Ishikawa (cell line): ENCODE results near the gene NAA25.

ENCODE experiments used
- CEBPB ChIP-seq: IDR thresholded peaks from 2 replicates; pipeline ENCODE4 v1.6.1; 2012
- CREB1 ChIP-seq: IDR thresholded peaks from 2 replicates; pipeline ENCODE4 v1.6.1; 2012; ENCODE audit warnings: low read depth
- EGR1 ChIP-seq: IDR thresholded peaks from 2 replicates; pipeline ENCODE4 v1.6.1; 2012
- EP300 ChIP-seq: IDR thresholded peaks from 2 replicates; pipeline ENCODE4 v1.6.1; 2012; ENCODE audit warnings: borderline replicate concordance
- FOXM1 ChIP-seq: IDR thresholded peaks from 2 replicates; pipeline ENCODE4 v1.6.1; 2012; ENCODE audit warnings: low read depth, borderline replicate concordance
- MAX ChIP-seq: IDR thresholded peaks from 2 replicates; pipeline ENCODE4 v1.6.1; 2012
- NFIC ChIP-seq: IDR thresholded peaks from 2 replicates; pipeline ENCODE4 v1.6.1; 2012
- RAD21 ChIP-seq: IDR thresholded peaks from 2 replicates; pipeline ENCODE4 v1.6.1; 2012; ENCODE audit warnings: low read depth
- TAF1 ChIP-seq: IDR thresholded peaks from 2 replicates; pipeline ENCODE4 v1.6.1; 2012; ENCODE audit warnings: low read depth, mild to moderate bottlenecking
- TCF12 ChIP-seq: IDR thresholded peaks from 2 replicates; pipeline ENCODE4 v1.6.1; 2012; ENCODE audit warnings: low read depth
- TEAD4 ChIP-seq: IDR thresholded peaks from 2 replicates; pipeline ENCODE4 v1.6.1; 2012
- USF1 ChIP-seq: IDR thresholded peaks from 2 replicates; pipeline ENCODE4 v1.6.1; 2012
- YY1 ChIP-seq: IDR thresholded peaks from 2 replicates; pipeline ENCODE4 v1.6.1; 2012; ENCODE audit warnings: low read depth
- ZBTB7A ChIP-seq: IDR thresholded peaks from 2 replicates; pipeline ENCODE4 v1.6.1; 2012; ENCODE audit warnings: low read depth
- TF ChIP-seq, protein P1 (sequence below): IDR thresholded peaks from 2 replicates; pipeline ENCODE4 v1.6.1; 2012; ENCODE audit warnings: low read depth, mild to moderate bottlenecking

Gene NAA25

DNA sequence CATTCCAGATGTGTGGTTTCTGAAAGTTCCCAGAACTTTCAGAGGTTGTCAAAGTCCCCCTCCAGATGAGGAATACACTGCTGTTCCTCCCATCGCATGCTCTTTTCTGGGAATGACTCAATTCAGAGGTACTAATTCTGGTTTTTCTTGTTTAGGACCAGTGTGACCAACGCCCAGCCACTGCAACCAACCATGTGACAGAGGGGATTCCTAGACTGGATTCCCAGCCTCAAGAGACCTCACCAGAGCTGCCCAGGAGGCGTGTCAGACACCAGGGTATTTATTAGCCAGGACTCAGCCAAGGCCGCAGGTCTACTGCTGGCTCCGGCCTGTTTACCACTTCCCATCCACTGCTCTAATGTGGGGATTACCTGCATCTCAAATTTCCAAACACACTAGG, 41.0 kb upstream of the NAA25 start:
- TF ChIP-seq ZBTB7A, result no peak
- no peak for TF ChIP-seq YY1
- peak; percentile 11; the same call in 1 of the 2 replicates for TF ChIP-seq RAD21
- TF ChIP-seq CREB1, result no peak
- peak; percentile 41 for TF ChIP-seq TEAD4
- no peak for TF ChIP-seq TAF1
- TF ChIP-seq TCF12, result peak; percentile 71
- TF ChIP-seq USF1, result peak; percentile 73
- TF ChIP-seq CEBPB, result no peak
- no peak for TF ChIP-seq EGR1
- peak; percentile 54 for TF ChIP-seq NFIC
- TF ChIP-seq, protein P1, sequence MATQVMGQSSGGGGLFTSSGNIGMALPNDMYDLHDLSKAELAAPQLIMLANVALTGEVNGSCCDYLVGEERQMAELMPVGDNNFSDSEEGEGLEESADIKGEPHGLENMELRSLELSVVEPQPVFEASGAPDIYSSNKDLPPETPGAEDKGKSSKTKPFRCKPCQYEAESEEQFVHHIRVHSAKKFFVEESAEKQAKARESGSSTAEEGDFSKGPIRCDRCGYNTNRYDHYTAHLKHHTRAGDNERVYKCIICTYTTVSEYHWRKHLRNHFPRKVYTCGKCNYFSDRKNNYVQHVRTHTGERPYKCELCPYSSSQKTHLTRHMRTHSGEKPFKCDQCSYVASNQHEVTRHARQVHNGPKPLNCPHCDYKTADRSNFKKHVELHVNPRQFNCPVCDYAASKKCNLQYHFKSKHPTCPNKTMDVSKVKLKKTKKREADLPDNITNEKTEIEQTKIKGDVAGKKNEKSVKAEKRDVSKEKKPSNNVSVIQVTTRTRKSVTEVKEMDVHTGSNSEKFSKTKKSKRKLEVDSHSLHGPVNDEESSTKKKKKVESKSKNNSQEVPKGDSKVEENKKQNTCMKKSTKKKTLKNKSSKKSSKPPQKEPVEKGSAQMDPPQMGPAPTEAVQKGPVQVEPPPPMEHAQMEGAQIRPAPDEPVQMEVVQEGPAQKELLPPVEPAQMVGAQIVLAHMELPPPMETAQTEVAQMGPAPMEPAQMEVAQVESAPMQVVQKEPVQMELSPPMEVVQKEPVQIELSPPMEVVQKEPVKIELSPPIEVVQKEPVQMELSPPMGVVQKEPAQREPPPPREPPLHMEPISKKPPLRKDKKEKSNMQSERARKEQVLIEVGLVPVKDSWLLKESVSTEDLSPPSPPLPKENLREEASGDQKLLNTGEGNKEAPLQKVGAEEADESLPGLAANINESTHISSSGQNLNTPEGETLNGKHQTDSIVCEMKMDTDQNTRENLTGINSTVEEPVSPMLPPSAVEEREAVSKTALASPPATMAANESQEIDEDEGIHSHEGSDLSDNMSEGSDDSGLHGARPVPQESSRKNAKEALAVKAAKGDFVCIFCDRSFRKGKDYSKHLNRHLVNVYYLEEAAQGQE, result no peak
- TF ChIP-seq FOXM1, result no peak
- no peak; the same call in 1 of the 2 replicates for TF ChIP-seq EP300
- peak; percentile 68 for TF ChIP-seq MAX

DNA sequence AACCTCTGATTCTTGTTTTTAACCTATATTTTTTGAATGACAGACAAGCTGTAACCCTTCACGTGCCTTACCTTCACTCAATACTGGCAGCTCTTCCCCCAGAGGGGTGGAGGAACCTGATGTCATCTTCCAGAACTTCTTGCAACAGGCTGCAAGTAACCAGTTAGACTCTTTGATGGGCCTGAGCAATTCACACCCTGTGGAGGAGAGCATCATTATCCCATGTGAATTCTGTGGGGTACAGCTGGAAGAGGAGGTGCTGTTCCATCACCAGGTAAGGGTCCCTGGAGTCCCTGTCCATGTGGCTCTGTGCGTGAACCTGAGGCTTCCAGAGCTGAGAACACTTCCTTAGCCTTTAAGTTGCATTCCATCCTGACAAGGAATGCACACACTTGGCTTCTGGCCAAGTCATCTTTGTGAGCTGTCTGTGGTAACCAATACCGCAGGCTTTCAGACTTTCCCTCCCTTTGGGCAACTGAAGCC, 39.5 kb upstream of the NAA25 start:
- no peak for TF ChIP-seq TCF12
- TF ChIP-seq MAX, result no peak
- TF ChIP-seq NFIC, result peak; percentile 88
- no peak for TF ChIP-seq CREB1
- peak; percentile 78 for TF ChIP-seq TEAD4

- TF ChIP-seq TEAD4, result no peak
- TF ChIP-seq MAX, result no peak
- TF ChIP-seq TAF1, result no peak
- TF ChIP-seq YY1, result no peak
- TF ChIP-seq USF1, result no peak
Measured at GRCh38 chr12:112146123-112146522, 37.5 kb upstream of the NAA25 start.

DNA sequence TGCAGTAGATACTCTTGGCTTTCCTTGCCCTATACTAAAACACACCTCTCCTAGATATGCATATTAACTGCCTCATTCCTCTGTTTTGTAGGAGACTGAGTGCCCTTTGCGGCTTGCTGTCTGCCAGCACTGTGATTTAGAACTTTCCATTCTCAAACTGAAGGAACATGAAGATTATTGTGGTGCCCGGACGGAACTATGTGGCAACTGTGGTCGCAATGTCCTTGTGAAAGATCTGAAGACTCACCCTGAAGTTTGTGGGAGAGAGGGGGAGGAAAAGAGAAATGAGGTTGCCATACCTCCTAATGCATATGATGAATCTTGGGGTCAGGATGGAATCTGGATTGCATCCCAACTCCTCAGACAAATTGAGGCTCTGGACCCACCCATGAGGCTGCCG, 32.1 kb upstream of the NAA25 start:
- no peak for TF ChIP-seq CEBPB
- no peak for TF ChIP-seq EP300
- TF ChIP-seq EGR1, result no peak

- no peak for TF ChIP-seq RAD21
- TF ChIP-seq YY1, result no peak
- TF ChIP-seq USF1, result no peak
- TF ChIP-seq MAX, result no peak
- TF ChIP-seq, protein P1, result no peak
- no peak for TF ChIP-seq FOXM1
- no peak for TF ChIP-seq EP300
- no peak for TF ChIP-seq TEAD4
- no peak for TF ChIP-seq TAF1
- no peak for TF ChIP-seq CEBPB
- TF ChIP-seq ZBTB7A, result no peak
- no peak for TF ChIP-seq TCF12
- no peak for TF ChIP-seq EGR1
- no peak for TF ChIP-seq CREB1
Measured at GRCh38 chr12:112134731-112135130, 26.1 kb upstream of the NAA25 start.

- TF ChIP-seq NFIC (no peak), MAX (no peak), TAF1 (no peak)
Measured at GRCh38 chr12:112133418-112133817, 24.8 kb upstream of the NAA25 start.
